Trophoblast cell (in vitro differentiated cells and primary cell): Measurements from ENCODE around the gene PCDHB5.
"Not testable (repeated sequence)": the region's sequence is repeated elsewhere in the genome, so short reads cannot be mapped to it uniquely, and the experiment has no call there.

Experiments
- DNase-seq, 2 donors: peaks; one replicate each; pipeline ENCODE4 v3.0.0-alpha.2; 2016
- H2AFZ ChIP-seq: 2 replicates; pipeline ENCODE4 v1.6.1; 2013; ENCODE audit warnings: low read length, moderate library complexity, mild to moderate bottlenecking; ENCODE audit not compliant: insufficient read depth, poor library complexity
- H2AK5ac ChIP-seq: 2 replicates; pipeline ENCODE4 v1.6.1; 2013; ENCODE audit warnings: mild to moderate bottlenecking, low read length
- H2BK120ac ChIP-seq: 2 replicates; pipeline ENCODE4 v1.6.1; 2013; ENCODE audit warnings: low read length, mild to moderate bottlenecking, moderate library complexity; ENCODE audit not compliant: insufficient read depth, poor library complexity
- H2BK12ac ChIP-seq: 2 replicates; pipeline ENCODE4 v1.6.1; 2013; ENCODE audit warnings: mild to moderate bottlenecking, low read length, moderate library complexity
- H2BK5ac ChIP-seq: 2 replicates; pipeline ENCODE4 v1.6.1; 2013; ENCODE audit warnings: low read length, low read depth, moderate library complexity, mild to moderate bottlenecking; ENCODE audit not compliant: poor library complexity
- H3K14ac ChIP-seq: 2 replicates; pipeline ENCODE4 v1.6.1; 2013; ENCODE audit warnings: mild to moderate bottlenecking, low read length
- H3K18ac ChIP-seq: 2 replicates; pipeline ENCODE4 v1.6.1; 2013; ENCODE audit warnings: mild to moderate bottlenecking, low read length
- H3K23ac ChIP-seq: 2 replicates; pipeline ENCODE4 v1.6.1; 2013; ENCODE audit warnings: low read length
- H3K27ac ChIP-seq: 2 replicates; pipeline ENCODE4 v1.5.1; 2013; ENCODE audit warnings: low read depth, mild to moderate bottlenecking, inconsistent platforms, low read length, moderate library complexity
- H3K27me3 ChIP-seq: 2 replicates; pipeline ENCODE4 v1.6.1; 2013; ENCODE audit warnings: inconsistent platforms, mild to moderate bottlenecking, low read length, moderate library complexity; ENCODE audit not compliant: insufficient read depth
- H3K36me3 ChIP-seq, 2 experiments: 1 replicate in 1 of 2; 2 replicates in 1 of 2; pipeline ENCODE4 v1.6.1; 2013; ENCODE audit warnings: low read length in 2 of 2, mild to moderate bottlenecking in 2 of 2, moderate library complexity in 1 of 2; ENCODE audit not compliant: insufficient read depth in 2 of 2, control insufficient read depth in 1 of 2
- H3K4ac ChIP-seq: 2 replicates; pipeline ENCODE4 v1.6.1; 2013; ENCODE audit warnings: low read depth, mild to moderate bottlenecking, low read length, moderate library complexity
- H3K4me1 ChIP-seq, 2 experiments: 1 replicate in 1 of 2; 2 replicates in 1 of 2; pipeline ENCODE4 v1.6.1; 2013; ENCODE audit warnings: low read length in 2 of 2, mild to moderate bottlenecking in 2 of 2, moderate library complexity in 1 of 2; ENCODE audit not compliant: insufficient read depth in 2 of 2, control insufficient read depth in 1 of 2
- H3K4me2 ChIP-seq: 2 replicates; pipeline ENCODE4 v1.6.1; 2013; ENCODE audit warnings: inconsistent platforms, mild to moderate bottlenecking, low read length, moderate library complexity
- H3K4me3 ChIP-seq: 2 replicates; pipeline ENCODE4 v1.5.1; 2013; ENCODE audit warnings: mild to moderate bottlenecking, low read depth, low read length, inconsistent platforms
- H3K79me1 ChIP-seq: one replicate; pipeline ENCODE4 v1.6.1; 2013; ENCODE audit warnings: low read length
- H3K79me2 ChIP-seq: 2 replicates; pipeline ENCODE4 v1.6.1; 2013; ENCODE audit warnings: low read length, mild to moderate bottlenecking; ENCODE audit not compliant: control insufficient read depth, insufficient read depth, poor library complexity
- H3K9ac ChIP-seq: 2 replicates; pipeline ENCODE4 v1.6.1; 2013; ENCODE audit warnings: mild to moderate bottlenecking, low read length
- H3K9me3 ChIP-seq: 2 replicates; pipeline ENCODE4 v1.6.1; 2013; ENCODE audit warnings: low read depth, mild to moderate bottlenecking, control low read depth, inconsistent platforms, low read length; ENCODE audit not compliant: insufficient read depth
- H4K12ac ChIP-seq: 2 replicates; pipeline ENCODE4 v1.6.1; 2013; ENCODE audit warnings: low read depth, mild to moderate bottlenecking, low read length, moderate library complexity
- H4K8ac ChIP-seq: 2 replicates; pipeline ENCODE4 v1.6.1; 2013; ENCODE audit warnings: low read depth, mild to moderate bottlenecking, low read length, moderate library complexity
- H4K91ac ChIP-seq: one replicate; pipeline ENCODE4 v1.6.1; 2013; ENCODE audit warnings: low read depth, mild to moderate bottlenecking, low read length, moderate library complexity
- WGBS: extraction: QIAGEN DNeasy Blood & Tissue Kit; methylation state at CpG from one replicate; pipeline ENCODE4 v1.1.7; 2013; ENCODE audit warnings: missing lambda C conversion rate; ENCODE audit not compliant: insufficient read length, insufficient coverage; ENCODE audit errors: extremely low coverage; 5-methylcytosine and 5-hydroxymethylcytosine counted together

The PCDHB5 gene

GRCh38 chr5:141177577-141178191 lies 42.7 kb downstream of the PCDHB5 start, which contains the start of gene PCDHB8:
Gene PCDHB8 (plus strand): TSS chr5:141177790. CDS start chr5:141178035, 245 bp downstream.
- H3K9me3 ChIP-seq, H3K14ac ChIP-seq, H3K18ac ChIP-seq, H3K4me2 ChIP-seq, H4K8ac ChIP-seq, H3K27me3 ChIP-seq, H3K4me3 ChIP-seq, DNase-seq, H3K79me1 ChIP-seq, H3K27ac ChIP-seq, H2BK5ac ChIP-seq, H2BK12ac ChIP-seq, H2AFZ ChIP-seq, H3K36me3 ChIP-seq, H3K9ac ChIP-seq, H3K79me2 ChIP-seq, H3K23ac ChIP-seq, H3K4me1 ChIP-seq, H2AK5ac ChIP-seq, H4K12ac ChIP-seq, H2BK120ac ChIP-seq, H3K4ac ChIP-seq, H4K91ac ChIP-seq: not testable (repeated sequence)
- no CpG with 5 or more reads among the region's 18 CpGs for WGBS

DNA sequence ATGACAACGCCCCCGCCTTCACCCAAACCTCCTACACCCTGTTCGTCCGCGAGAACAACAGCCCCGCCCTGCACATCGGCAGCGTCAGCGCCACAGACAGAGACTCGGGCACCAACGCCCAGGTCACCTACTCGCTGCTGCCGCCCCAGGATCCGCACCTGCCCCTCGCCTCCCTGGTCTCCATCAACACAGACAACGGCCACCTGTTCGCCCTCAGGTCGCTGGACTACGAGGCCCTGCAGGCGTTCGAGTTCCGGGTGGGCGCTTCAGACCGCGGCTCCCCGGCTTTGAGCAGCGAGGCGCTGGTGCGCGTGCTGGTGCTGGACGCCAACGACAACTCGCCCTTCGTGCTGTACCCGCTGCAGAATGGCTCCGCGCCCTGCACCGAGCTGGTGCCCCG lies 44.4 kb downstream of the PCDHB5 start:
- H3K18ac ChIP-seq, H3K27ac ChIP-seq, H3K79me1 ChIP-seq, H3K4ac ChIP-seq, H3K4me1 ChIP-seq, H2AK5ac ChIP-seq, H4K8ac ChIP-seq, H3K4me3 ChIP-seq, H3K9me3 ChIP-seq, H3K9ac ChIP-seq, H2BK5ac ChIP-seq, H2AFZ ChIP-seq, H3K14ac ChIP-seq, H2BK120ac ChIP-seq, H3K4me2 ChIP-seq, H2BK12ac ChIP-seq, H3K36me3 ChIP-seq, H3K79me2 ChIP-seq, H3K23ac ChIP-seq, DNase-seq, H4K91ac ChIP-seq, H3K27me3 ChIP-seq, H4K12ac ChIP-seq: not testable (repeated sequence)
- no CpG with 5 or more reads among the region's 39 CpGs for WGBS

DNA sequence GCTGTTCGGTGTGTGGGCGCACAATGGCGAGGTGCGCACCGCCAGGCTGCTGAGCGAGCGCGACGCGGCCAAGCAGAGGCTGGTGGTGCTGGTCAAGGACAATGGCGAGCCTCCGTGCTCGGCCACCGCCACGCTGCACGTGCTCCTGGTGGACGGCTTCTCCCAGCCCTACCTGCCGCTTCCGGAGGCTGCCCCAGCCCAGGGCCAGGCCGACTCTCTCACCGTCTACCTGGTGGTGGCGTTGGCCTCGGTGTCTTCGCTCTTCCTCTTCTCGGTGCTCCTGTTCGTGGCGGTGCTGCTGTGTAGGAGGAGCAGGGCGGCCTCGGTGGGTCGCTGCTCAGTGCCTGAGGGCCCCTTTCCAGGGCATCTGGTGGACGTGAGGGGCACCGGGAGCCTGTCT lies 44.9 kb downstream of the PCDHB5 start:
- DNase-seq: not testable (repeated sequence)

GRCh38 chr5:141180313-141180712 lies 45.3 kb downstream of the PCDHB5 start:
- H3K14ac ChIP-seq: no peak overlapping the region
- H4K12ac ChIP-seq: no peak overlapping the region
- no peaks in the 10 kb centered on the region for H3K79me1 ChIP-seq
- peaks cover 2% of the 10 kb centered on the region for H3K9me3 ChIP-seq
- no peak for DNase-seq
- no peak overlapping the region for H2BK5ac ChIP-seq
- no peak overlapping the region for H2AFZ ChIP-seq
- no peak overlapping the region for H3K18ac ChIP-seq
- no peak overlapping the region for H2AK5ac ChIP-seq
- H4K8ac ChIP-seq: no peak overlapping the region
- no peak overlapping the region for H4K91ac ChIP-seq
- H3K27ac ChIP-seq: no peak overlapping the region
- no peak overlapping the region for H3K4ac ChIP-seq
- H2BK12ac ChIP-seq: no peak overlapping the region
- H3K36me3 ChIP-seq: no peaks in the 10 kb centered on the region
- no peaks in the 10 kb centered on the region for H3K27me3 ChIP-seq
- H3K4me3 ChIP-seq: no peak overlapping the region
- WGBS: no CpG with 5 or more reads among the region's 1 CpG
- no peak overlapping the region for H3K23ac ChIP-seq
- no peak overlapping the region for H3K4me2 ChIP-seq
- H3K9ac ChIP-seq: no peak overlapping the region
- H2BK120ac ChIP-seq: no peak overlapping the region
- no peaks in the 10 kb centered on the region for H3K4me1 ChIP-seq
- H3K79me2 ChIP-seq: no peaks in the 10 kb centered on the region

More for the DNA sequence above, 44.9 kb downstream of the PCDHB5 start:
- not testable (repeated sequence) for H3K23ac ChIP-seq, H3K79me2 ChIP-seq, H2BK120ac ChIP-seq, H3K9ac ChIP-seq, H3K14ac ChIP-seq, H4K91ac ChIP-seq, H4K12ac ChIP-seq, H3K36me3 ChIP-seq, H3K79me1 ChIP-seq, H4K8ac ChIP-seq, H3K4me1 ChIP-seq, H3K18ac ChIP-seq, H2AK5ac ChIP-seq, H2BK12ac ChIP-seq, H3K27ac ChIP-seq, H3K4me2 ChIP-seq, H2AFZ ChIP-seq, H3K27me3 ChIP-seq, H2BK5ac ChIP-seq, H3K4ac ChIP-seq, H3K9me3 ChIP-seq, H3K4me3 ChIP-seq
- no CpG with 5 or more reads among the region's 32 CpGs for WGBS
